GM21528 (cell line): Measurements from ENCODE around the gene GMPR2.

Experiments
- ATAC-seq: cut with Tn5 transposase; IDR thresholded peaks from one replicate; pipeline ENCODE4 v1.9.1; 2021; ENCODE audit warnings: mild to moderate bottlenecking, moderate library complexity; ENCODE audit not compliant: unreplicated experiment, low FRiP score

The GMPR2 gene

DNA sequence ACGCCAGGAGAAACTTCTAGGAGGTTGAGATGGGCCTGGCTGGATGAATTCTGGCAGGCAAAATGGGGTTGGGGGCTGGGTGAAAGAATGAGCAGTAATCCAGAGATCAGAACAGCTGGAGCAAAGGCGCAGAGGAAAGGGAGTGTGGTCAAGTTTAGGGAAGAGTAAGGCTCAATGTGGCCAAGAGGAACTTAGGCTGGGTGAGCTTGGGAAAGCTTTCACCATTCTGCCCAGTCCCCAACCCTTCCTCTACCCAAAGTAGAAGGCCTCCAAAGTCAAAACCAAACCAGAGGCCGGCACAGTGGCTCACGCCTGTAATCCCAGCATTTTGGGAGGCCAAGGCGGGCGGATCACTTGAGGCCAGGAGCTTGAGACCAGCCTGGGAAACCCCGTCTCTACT is 48.9 kb downstream of the GMPR2 start:
- no peak for ATAC-seq

DNA sequence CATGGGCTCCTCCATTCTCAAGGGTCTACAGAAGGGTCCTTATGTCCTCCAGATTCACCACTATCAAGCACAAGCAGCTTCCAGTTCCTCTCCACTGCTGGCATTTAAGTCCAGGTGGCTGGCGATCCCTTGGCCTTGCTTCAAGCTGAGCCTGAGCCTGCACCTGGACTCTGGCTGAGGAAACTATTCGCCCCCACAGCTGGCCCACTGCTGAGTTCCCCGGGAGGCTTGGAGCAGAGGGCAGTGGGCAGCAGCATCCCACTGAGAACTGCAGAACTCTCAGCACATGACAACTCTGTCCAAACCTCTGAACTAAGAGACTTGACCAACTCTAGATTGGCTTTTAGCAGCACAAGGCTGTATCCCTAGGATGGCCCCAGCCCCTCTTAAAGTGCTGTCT is 50.0 kb downstream of the GMPR2 start:
- ATAC-seq, result no peak

- ATAC-seq, result no peak
Observed at GRCh38 chr14:24283796-24284460, 51.2 kb downstream of the GMPR2 start.

GRCh38 chr14:24284501-24285035 is 51.8 kb downstream of the GMPR2 start:
- ATAC-seq, result no peak

DNA sequence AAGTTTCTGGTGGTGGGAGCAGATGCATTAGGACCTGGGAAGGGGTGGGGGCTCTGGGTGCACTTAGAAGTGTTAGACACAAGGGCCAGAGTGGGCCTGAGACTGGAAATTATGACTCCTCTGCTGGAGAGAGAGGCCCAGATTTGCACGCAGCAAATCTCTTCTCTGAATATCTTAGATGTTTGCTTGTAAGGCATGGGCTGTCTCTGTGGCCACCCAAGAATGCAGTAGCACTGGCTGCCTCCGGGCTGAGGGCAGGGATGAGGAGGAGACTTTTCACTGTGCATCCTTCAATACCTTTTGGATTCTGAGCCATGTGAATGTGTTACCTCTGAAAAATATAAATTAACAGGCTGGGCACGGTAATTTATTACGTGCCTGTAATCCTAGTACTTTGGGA is 52.6 kb downstream of the GMPR2 start:
- no peak for ATAC-seq

DNA sequence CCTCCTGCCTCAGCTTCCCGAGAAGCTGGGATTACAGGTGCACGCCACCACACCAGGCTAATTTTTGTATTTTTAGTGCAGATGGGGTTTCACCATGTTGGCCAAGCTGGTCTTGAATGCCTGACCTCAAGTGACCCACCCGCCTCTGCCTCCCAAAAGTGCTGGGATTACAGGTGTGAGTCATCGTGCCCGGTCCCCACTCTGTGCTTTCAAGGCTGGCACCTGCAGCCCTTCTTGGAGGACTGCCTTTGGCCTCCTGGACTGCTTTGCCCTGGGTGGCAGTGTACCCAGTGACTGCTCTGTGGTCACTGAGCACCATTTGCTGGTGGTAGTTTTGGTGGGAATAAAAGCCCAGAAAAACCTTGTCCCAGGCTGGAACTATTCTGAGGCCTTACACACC is 54.3 kb downstream of the GMPR2 start:
- ATAC-seq, result no peak
